SW 1271 (cell line): ENCODE data around the gene CSRP1.
"Not testable (repeated sequence)": the region's sequence is repeated elsewhere in the genome, so short reads cannot be mapped to it uniquely, and the experiment has no call there.

Experiments
- DNase-seq, 2 experiments: peaks; one replicate each; lab custom pipeline; 2025; lab: John Stamatoyannopoulos, UW

CSRP1 gene

DNA sequence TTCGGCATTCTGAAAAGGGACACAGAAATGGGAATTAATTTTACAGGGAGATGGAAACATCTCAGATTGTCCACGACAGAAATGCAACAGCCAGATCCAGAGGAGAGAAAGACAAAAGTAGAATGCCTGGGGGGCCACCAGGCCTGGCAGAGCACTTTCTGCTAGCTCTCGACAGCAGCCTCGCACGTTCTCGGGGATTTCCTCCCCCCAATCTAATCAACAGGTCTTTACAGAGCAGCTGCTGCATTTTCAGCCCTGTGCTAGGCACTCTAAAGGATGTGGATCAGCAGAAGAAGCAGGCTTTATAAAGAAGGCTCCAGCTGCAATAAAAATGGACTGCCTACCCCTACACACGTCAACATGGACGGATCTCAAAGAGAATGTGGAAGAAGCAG is 10.6 kb downstream of the CSRP1 start:
- no peak for DNase-seq

DNA sequence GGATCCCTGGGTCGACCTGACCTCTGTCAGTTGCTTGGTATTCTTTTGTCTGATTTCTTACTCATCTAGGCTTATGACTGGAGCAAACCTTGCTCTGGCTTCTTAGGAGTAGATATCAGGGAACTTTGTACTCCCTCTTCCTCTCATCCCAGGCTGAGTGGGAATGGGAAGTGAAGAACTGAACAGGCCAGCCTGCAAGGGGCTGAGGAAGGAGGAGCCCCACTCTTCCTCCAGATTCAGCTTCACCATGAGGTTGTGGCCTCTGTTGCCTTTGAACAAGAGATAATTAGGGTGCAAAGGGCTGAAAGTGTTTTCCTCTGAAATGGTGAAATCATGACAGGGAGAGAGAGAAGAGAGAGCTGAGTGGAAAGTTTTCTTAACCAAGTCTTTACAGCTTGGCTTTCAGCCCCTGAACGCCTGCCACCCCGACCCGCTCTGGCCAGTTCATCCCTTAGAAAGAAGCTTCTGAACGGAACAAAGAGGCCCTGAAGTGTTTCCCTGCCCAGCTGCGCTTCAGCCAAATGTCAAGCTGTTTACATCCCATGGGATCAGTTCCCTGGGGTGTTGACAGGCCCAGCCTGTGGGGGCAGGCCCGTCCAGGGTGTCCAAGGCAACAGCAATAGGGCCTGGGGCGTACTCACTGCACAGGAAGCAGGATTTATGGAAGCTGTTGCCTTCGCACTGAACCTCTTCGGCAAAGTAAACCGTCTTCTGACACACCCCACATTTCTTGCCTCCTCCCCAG is 11.2 kb downstream of the CSRP1 start:
- DNase-seq: no peak

DNA sequence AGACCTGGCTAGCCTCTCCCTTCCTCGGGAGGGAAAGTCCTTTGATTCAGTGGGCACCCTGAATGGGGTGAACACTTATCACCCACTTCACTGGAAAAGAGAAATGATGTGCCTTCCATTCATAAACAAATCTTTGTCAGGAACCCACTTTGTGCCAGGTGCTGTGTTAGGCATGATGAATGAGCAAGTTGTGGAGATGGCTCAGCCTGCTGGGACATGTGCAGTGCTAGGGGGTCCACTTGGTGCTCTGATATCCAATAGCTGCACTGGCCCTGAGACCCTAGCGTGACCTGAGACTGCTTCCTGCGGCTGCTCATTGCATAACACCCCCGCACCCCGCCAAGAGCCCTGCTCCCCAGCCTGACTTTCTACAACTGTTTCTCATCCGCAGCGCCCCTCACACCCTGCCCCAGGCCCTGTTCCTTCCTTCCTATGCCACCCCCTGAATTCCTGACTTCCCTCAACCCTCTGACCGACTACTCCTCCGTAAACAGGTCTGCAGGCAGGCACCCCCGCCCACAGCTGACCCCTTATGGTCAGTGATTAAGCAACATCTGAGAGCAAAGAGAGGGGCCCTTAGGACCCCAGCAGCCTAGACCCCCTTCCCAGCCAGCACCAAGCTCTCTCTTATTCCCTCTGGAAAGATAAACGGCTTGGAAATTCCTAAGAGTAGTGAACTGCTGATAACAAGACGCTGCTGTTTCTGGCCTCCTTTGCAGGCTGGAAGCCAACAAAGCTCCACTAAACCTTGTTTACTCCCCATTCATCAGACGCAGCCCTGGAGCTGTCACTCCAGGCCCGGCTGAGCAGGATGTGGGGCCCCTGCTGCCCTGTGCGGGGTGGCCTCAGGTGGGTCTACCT is 12.9 kb downstream of the CSRP1 start:
- no peak for DNase-seq

DNA sequence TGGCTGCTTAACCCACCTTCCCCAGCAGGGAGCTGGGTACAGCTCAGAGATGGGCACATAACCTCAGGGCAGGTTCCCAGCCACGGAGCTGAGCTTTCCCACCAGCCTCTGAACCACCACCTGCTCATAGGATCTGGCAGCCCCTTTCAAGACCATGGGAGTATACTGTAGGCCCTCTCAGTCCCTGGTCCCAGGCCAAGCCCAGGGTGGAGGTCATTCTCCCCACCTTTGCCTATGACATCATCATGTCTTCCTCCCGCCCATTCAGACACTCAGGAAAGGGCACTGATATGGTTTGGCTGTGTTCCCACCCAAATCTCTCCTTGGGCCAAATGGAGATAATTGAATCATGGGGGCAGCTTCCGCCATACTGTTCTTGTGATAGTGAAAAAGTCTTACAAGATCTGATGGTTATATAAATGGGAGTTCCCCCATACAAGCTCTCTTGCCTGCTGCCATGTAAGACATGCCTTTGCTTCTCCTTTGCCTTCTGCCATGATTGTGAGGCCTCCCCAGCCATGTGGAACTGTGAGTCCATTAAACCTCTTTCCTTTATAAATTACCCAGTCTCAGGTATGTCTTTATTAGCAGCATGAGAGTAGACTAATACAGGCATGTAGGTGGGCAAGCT is 13.8 kb downstream of the CSRP1 start:
- DNase-seq: not testable (repeated sequence)

DNA sequence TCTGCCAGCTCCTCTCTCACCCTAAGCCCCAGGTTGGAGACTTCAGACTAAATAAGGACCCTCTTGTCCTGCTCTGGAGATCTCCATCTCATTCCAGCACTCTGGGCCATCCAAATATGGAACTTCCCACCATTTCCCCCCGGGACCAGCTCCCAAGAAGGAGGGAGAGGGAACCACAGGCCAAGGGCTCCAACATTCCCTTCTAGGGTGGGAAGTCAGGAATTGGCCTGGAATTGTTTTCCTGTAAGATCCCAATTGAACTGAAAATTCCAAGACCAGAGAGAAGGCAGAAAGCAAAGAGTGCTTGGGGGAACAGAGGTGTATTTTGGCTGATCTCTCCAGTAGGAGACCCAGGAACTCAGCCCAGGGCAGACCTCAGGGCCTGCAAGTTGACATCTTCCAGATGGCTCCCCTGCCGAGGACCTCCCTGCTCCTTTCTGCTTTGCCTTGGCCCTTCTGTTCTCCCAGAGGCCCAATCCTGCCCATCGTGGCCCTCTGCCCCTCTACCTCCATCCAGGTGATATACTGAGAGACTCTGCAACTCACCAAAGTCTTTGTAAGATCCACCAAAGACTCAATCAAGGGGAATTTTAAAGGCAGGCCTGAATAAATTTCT is 14.9 kb downstream of the CSRP1 start:
- no peak for DNase-seq

DNA sequence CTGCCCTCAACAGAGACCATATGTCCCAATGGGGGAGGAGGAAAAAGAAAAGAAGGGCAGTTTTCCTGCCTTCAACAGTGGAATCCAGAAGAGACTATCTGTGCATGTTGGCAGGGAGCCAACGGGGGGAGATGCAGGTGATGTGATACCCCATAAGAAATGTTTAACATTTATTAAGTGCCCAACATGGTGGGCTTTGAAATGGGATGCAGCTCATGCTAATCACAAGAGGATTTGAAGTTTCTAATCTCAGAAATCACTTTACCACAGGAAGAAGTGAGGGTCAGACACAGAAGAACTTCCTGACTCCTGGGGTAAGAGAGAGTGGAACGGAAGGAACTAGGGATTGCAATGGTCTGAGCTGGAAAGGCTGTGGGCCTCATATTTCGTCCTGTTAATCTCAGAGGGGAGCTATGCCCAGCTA is 16.2 kb downstream of the CSRP1 start:
- no peak for DNase-seq

DNA sequence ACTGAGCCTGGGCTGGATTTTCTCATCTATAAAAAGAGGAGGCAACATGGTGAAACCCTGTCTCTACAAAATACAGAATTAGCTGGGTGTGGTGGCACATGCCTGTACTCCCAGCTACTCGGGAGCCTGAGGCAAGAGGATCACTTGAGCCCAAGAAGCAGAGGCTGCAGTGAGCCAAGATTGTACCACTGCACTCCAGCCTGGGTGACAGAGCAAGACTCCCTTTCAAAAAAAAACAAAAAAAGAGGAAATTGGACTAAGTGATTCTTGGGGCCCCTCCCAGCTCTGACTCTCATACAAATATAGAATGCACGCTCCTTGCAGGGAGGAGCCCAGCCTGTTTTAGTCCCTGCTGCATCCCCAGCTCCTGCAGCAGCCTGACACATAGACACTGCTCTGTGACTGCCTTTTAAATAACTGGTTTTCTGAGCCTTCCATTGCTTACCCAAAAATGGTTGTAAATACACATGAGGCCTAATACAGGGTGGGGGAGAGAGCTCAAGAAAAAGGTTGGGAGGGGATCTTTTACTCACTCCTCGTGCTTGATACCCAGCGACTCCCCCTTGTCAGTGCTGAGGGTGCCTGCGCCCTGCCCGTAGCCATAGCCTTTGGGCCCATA is 17.2 kb downstream of the CSRP1 start:
- no peak for DNase-seq

DNA sequence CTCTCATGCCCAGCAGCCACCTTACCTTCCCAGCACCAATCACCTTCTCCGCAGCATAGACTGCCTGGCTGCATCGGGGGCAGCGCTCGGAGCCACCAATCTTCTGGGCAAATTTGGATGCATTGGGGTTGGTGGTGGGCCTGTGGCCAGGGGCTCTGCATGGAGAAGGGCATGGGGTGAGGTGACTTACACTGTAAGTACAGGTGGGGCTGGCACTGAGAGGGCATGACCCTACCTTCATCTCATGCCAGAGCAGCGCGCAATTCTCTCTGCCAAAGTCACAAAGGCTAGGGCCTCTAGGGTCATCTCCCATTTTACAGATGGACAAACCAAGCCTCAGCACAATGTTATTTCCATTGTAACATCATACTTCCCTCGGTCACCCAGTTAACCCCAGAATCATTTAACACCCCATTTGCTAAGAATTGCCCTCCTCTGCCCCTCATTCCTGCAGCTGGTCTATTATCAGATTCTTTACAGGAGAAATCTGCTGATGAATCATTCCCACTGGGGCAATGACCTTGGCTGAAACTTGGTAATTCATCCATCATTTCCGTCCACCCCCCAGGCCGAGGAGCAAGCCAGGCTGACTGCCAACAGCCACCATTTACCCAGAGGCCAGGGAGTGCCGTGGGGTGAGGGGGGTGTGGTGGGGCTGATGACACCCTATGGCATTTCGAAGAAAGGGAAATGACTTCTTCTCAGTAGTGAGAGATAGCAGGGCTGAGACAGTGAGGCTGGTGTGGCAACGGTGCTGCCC is 17.9 kb downstream of the CSRP1 start:
- peak in 1 of 2 experiments; percentile 58 for DNase-seq

DNA sequence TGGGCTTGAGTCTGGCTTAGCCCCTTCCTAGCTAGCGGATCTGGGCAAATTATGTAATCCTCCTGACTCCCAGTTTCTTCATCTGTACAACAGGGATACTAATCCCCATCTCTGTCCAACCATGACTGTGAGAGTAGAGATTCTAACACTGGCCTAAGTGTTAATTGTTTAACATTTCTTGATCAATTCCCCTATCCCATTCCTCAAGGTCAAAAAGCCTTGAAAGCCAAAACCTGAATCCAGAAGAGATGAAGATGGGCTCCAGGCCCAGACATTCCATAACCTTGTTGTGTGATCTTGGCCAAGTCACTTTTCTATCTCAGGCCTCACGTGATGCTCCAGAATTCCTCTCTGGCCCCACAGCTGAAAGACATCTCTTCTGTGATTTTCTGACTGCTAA is 19.2 kb downstream of the CSRP1 start:
- DNase-seq: no peak

DNA sequence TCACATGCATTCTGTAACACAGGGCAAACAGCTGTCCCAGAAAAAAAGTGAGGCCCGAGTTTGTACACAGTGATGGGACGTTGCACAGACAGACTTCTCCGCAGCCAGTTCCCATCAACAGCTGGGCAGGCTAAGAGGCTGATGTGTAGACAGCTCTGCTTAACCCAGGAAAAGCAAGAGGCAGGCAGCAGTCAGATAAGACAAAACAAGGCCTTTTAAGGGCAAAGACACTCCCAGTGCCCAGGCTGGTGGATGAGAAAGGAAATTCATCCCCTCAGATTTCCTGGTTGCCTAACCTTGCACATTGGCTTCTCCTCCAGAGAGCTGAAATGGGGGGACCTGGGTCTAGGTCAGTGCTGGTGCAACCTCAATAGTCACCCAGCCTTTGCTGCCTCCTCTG is 20.7 kb downstream of the CSRP1 start:
- DNase-seq: no peak

DNA sequence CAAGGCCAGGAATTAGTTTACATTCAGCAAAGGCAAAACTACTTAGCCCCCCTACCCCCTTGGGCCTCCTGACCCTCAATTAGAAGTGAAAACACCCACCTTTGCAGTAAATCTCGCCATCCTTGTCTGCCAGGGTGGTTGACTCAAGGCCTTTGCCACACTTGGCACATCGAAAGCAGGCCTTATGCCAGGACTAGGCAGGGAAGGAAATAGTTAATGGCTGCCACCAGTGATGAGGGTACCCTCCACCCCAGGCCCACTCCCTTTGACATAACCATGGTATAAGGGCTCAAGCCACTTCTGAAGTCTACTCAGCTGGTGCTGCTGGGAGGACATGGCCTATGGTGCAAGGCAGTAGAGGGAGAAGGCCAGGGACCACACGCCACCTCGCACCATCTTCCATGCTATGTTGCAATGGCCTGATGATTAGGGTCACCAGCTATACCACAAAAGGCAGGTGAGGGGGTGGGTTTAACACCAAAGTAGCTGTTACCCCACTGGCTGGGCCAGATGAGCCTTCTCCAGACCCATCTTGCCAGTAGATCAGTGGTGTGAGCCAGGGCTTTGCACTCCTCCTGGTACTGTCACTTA is 21.6 kb downstream of the CSRP1 start:
- no peak for DNase-seq

DNA sequence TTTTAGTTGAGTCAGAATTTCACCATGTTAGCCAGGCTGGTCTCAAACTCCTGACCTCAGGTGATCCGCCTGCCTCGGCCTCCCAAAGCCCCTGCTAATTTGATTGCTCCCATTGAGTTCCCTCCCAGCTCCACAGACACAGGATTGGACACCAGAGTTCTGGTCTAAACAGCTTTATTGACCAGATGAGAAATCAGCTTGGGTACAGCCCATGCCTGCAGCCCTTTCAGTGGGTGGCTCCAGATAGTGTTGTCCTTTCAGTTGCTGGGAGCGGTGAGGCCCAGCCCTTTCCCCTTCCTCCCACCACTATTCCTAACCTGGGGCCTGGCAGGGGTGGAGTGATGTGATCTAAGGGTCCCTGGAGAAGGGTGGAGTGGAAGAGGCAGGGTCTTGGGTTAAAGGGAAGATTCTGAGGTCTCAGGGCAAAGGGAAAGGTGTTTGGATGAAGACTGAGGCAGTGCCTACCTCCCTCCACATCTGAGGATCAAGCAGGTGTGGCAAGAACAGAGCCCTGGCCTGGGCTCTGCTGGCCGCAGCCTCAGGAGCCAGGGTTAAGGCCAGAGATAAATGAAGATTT is 23.5 kb downstream of the CSRP1 start:
- DNase-seq: no peak

DNA sequence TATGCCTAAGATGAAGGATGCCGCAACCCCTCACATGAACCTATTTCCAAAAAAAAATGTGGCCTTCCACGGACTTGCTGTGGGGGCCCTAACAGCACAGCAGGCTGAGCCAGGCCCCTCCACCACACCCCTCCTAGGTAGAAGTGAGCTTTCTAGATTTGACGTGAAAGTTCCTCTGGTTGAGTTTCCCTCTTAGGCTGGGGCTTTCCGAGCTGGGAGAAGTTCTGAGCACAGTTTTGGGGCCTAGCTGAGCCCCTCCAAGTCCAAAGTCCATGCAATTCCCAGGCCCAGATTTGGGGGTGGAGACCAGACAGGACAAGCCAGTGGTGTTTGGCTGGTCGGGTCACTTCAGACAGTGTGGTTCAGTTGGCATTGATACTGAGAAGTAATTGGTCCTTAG is 24.2 kb downstream of the CSRP1 start:
- DNase-seq: no peak

DNA sequence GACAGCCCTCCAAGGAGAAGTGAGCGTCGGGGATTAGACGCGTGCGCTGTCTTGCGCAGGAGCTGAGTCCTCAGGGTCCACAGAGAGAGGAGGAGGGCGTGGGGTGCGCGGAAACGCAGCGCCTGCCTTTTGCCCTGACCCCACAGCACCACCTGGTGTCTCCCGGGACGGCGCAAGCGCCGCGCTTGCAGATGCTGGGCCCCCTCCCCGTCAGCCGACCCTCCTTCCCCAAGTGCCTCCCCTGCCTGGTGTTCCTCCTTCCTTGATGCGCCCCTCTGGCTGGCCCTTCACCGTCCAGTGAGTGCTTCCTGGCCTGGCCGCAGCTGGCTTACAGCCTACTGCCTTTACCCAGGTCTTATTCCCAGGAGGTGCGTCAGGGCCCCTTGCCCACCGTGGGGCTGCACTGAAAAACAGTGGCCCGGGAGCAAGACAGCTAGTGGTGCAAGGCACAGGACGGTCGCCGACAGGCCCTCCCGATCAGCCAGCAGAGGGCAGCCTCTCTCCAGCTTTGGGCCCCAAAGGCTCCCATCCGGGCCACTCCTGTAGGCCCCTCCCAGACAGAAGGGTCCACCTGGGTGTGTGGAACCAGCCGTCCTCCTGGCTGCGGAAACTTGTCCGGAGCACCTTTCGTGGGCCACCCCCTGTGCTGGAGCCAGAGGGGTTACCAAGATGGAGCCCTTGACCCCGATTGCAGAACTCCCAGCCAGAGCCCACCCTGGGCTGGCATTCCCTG is 25.0 kb downstream of the CSRP1 start:
- DNase-seq: peak in 1 of 2 experiments; percentile 51

DNA sequence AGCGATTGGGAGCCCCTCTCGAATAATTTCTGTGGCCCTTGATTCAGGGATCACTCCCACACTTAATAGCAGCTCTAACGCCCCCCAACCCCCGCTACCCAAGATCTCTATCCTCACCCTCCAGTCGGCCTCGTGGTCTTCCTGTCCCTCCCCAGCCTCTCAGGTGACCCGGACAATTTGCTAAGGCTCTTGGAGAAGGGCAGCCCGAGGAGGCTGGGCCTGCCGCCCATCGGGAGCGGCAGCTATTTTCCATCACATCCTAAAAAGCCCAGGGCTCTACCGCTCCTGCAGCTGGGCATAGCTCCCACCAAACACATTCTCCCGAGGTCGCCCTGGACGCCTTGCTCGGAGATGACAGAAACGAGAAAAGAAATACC is 25.9 kb downstream of the CSRP1 start:
- DNase-seq: no peak

DNA sequence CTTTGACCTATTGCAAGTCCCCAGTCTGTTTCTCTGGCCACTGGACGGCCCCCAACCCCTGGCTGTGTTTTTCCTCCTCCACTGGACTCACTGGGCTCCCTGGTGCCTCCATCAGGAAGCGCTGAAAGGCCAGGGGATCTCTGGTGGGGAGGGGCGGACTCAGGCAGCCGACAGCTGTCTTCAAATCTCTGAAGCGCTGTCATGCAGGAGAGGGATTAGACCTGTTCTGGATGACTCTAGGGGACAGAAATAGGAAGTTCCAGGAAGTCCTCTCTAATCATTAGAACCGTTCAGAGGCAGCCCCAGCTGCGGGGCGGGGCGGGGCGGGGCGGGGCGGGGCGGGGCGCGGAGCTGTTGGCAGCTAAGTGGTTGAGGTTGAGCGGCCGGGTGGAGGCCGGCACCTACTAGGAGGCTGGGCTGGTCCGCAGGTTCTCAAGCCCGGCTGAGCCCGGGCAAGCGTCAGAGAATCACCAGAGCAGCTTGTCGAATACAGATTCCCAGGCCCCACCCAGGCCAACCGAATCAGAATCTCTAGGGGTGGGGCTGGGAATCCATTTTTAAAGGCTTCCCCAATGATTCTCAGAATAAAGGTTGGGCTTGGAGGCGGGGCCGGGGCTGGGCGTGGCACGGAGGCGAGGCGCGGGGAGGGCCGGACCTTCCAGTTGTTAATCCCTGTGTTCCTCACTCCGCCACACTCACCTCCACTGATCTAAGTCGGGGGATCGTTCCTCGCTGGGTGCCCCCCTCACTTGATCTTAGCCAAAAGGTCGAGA is 26.5 kb downstream of the CSRP1 start:
- DNase-seq: no peak

DNA sequence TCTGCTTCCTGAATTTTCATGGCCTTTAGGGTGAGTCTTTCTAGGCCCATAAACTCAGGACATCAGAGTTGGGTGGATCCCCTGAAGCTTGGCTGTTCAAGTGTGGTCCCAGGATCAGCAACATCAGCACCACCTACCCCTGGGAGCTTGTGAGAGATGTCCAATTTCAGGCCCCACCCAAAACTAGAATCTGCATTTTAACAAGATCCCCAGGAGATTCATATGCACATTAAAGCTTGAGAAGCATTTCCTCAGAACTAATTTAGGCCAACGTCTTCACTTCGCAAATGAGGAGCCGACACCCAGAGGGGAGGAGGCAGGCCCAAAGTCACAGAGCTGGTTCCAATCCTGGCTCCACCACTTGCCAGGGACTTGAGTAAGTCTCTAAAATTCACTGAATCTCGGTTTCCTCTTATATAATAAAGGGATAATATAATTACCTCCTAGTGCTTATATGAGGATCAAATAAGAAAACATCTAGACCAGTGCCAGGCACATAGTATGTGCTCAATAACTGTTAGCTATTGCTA is 27.7 kb downstream of the CSRP1 start:
- no peak for DNase-seq

DNA sequence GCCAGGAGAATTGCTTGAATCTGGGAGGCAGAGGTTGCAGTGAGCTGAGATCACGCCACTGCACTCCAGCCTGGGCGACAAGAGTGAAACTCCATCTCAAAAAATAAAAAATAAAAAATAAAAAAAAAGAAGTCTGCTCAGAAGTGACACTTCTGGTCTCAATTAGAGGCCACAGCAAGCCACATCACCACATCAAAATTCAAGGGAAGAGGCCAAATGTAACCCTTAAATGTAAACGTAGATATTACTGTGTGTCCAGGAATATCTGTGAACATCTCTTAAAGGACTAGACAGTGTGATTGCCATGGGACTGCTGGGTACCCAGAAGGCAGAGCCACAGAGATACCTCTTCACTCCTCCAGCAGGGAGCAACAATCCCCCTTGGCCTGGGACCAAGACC is 28.3 kb downstream of the CSRP1 start:
- DNase-seq: not testable (repeated sequence)
